GM21528 (cell line): Measurements from ENCODE around the gene TERT.

Experiments used
- ATAC-seq: cut with Tn5 transposase; IDR thresholded peaks from one replicate; pipeline ENCODE4 v1.9.1; 2021; ENCODE audit warnings: mild to moderate bottlenecking, moderate library complexity; ENCODE audit not compliant: unreplicated experiment, low FRiP score

Gene TERT

GRCh38 chr5:1319436-1320256 lies 24.8 kb upstream of the TERT start:
- ATAC-seq, result no peak

- no peak for ATAC-seq
These were observed 23.9 kb upstream of the TERT start for GRCh38 chr5:1318659-1319251.

GRCh38 chr5:1317921-1318565 lies 23.2 kb upstream of the TERT start:
- ATAC-seq, result no peak

- ATAC-seq, result no peak
These were observed 21.9 kb upstream of the TERT start for GRCh38 chr5:1316588-1317340.

- ATAC-seq, result peak; percentile 54
These were observed 21.1 kb upstream of the TERT start for GRCh38 chr5:1315709-1316587.

GRCh38 chr5:1315018-1315708 lies 20.3 kb upstream of the TERT start:
- no peak for ATAC-seq

GRCh38 chr5:1314564-1314982 lies 19.7 kb upstream of the TERT start:
- no peak for ATAC-seq

GRCh38 chr5:1312993-1313833 lies 18.3 kb upstream of the TERT start:
- peak; percentile 78 for ATAC-seq

GRCh38 chr5:1312206-1312605 lies 17.3 kb upstream of the TERT start:
- no peak for ATAC-seq

GRCh38 chr5:1311439-1312055 lies 16.7 kb upstream of the TERT start:
- ATAC-seq, result no peak

- ATAC-seq, result no peak
These were observed 15.2 kb upstream of the TERT start for GRCh38 chr5:1310118-1310517.

- ATAC-seq, result no peak
These were observed 9.2 kb upstream of the TERT start for GRCh38 chr5:1304033-1304432.

GRCh38 chr5:1302258-1302657 lies 7.4 kb upstream of the TERT start:
- ATAC-seq, result no peak

GRCh38 chr5:1300581-1301083 lies 5.8 kb upstream of the TERT start:
- ATAC-seq, result no peak

- no peak for ATAC-seq
These were observed 5.1 kb upstream of the TERT start for GRCh38 chr5:1299961-1300360.

GRCh38 chr5:1299511-1299850 lies 4.6 kb upstream of the TERT start:
- no peak for ATAC-seq

GRCh38 chr5:1298723-1299510 lies 4.0 kb upstream of the TERT start:
- ATAC-seq, result no peak
